HG02870 (cell line): ENCODE results near the gene SASH3.
A peak's percentile ranks its signal among the peaks of the same experiment; 100 is the strongest.
"Not testable (repeated sequence)": the region's sequence is repeated elsewhere in the genome, so short reads cannot be mapped to it uniquely, and the experiment has no call there.

Experiments
- ATAC-seq: cut with Tn5 transposase; IDR thresholded peaks from one replicate; pipeline ENCODE4 v1.9.1; 2021; ENCODE audit warnings: mild to moderate bottlenecking, moderate library complexity; ENCODE audit not compliant: unreplicated experiment

The SASH3 gene

GRCh38 chrX:129779747-129780146 is at the start of gene SASH3:
Gene SASH3, plus strand, starts transcription at chrX:129779949. Its CDS starts 149 bp downstream, at chrX:129780098.
- peak; percentile 31 for ATAC-seq

- no peak for ATAC-seq
Measured at GRCh38 chrX:129731228-129731627, 48.5 kb upstream of the SASH3 start.

GRCh38 chrX:129732857-129733256 is 46.9 kb upstream of the SASH3 start:
- peak; percentile 51 for ATAC-seq

- no peak for ATAC-seq
Measured at GRCh38 chrX:129733335-129733734, 46.4 kb upstream of the SASH3 start.

GRCh38 chrX:129736491-129736890 is 43.3 kb upstream of the SASH3 start:
- no peak for ATAC-seq

GRCh38 chrX:129737916-129738315 is 41.8 kb upstream of the SASH3 start:
- ATAC-seq = no peak

- ATAC-seq = no peak
Measured at GRCh38 chrX:129738466-129739308, 41.1 kb upstream of the SASH3 start, which contains the start of gene XPNPEP2. Gene XPNPEP2, plus strand, starts transcription at chrX:129738979. Its CDS starts 235 bp downstream, at chrX:129739214.

- no peak for ATAC-seq
Measured at GRCh38 chrX:129739578-129739977, 40.2 kb upstream of the SASH3 start.

- ATAC-seq = no peak
Measured at GRCh38 chrX:129741880-129742758, 37.6 kb upstream of the SASH3 start.

- ATAC-seq = not testable (repeated sequence)
Measured at GRCh38 chrX:129742759-129743152, 37.0 kb upstream of the SASH3 start.

- no peak for ATAC-seq
Measured at GRCh38 chrX:129743821-129744220, 35.9 kb upstream of the SASH3 start.

GRCh38 chrX:129744861-129745321 is 34.9 kb upstream of the SASH3 start:
- ATAC-seq = no peak

- ATAC-seq = no peak
Measured at GRCh38 chrX:129746557-129747470, 32.9 kb upstream of the SASH3 start.

- no peak for ATAC-seq
Measured at GRCh38 chrX:129747533-129747932, 32.2 kb upstream of the SASH3 start.

GRCh38 chrX:129748305-129748704 is 31.4 kb upstream of the SASH3 start:
- ATAC-seq = no peak

GRCh38 chrX:129749069-129749468 is 30.7 kb upstream of the SASH3 start:
- no peak for ATAC-seq

- no peak for ATAC-seq
Measured at GRCh38 chrX:129750971-129751370, 28.8 kb upstream of the SASH3 start.

- no peak for ATAC-seq
Measured at GRCh38 chrX:129754056-129755024, 25.4 kb upstream of the SASH3 start.
